ENCODE measurements around the gene NFKB1. TPM values are rescaled to one million over a fixed set of nuclear protein-coding genes. Genes with fewer than 3 reads are reported as not detected.

NFKB1 gene
- total and polyA plus RNA-seq, 10 of the 15 experiments (the other 5 are each of a cell fraction or from before 2014, with no cell fraction given): 8.7 to 110 (median 57.3) TPM

DNA sequence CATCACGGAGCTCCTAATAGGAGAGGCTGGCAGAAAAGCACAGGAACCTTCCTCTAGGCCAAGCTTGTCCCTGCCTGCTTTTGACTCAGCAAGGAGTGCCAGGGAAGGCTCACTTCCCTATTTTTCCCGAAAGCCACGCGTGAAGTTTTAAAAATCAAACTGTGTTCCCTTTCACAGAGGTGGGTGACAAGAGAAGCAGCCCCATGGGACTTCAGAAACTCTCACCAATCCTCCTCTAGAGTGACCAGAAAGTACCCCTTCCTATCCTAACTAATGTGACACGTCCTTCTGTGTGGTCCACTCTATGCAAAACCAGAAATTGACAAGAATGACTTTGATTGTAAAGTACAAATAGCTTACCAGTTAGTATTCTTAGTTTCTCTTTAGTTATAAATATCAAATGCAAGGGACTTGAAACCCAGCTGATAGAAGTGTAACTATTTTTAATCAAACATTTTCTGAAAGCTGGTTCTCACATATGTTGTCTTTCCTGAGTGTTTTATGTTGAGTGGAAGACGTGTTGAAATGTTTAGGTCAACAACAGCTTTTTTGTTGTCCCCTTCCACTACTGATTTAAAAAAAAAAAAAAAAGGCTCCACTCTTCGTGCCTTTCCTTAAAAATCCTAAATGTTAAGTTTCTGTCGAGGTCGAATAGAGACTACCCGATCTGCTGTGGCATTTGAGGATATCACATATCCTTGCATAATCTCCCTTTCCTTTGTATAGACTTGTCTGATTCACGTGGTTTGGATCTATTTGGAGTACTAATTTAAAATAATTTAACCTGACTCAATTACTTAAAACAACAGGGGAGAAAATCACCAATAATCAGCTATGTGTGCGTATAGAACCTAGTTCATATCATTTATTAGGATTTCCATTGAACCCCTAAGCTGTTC lies 42.1 kb downstream of the NFKB1 start (continued):
- TF ChIP-seq HDGF (IDR thresholded peaks at IDR 0.05) (no peak), MTA2 (IDR thresholded peaks at IDR 0.05; ENCODE audit: low read depth) (peak; percentile 91), PAX5 (IDR thresholded peaks at IDR 0.05; ENCODE audit: borderline replicate concordance, low read depth, low read length) (0 out of 2 replicates have a peak, but pooled peaks have one; percentile 40), RAD21 (IDR thresholded peaks at IDR 0.05; ENCODE audit: insufficient read depth, low read depth, low read length) (no peak), KDM1A (IDR thresholded peaks at IDR 0.05; ENCODE audit: borderline replicate concordance) (no peak), E2F4 (IDR thresholded peaks at IDR 0.05; ENCODE audit: low read depth, low read length) (no peak), EP300 (IDR thresholded peaks at IDR 0.05; ENCODE audit: borderline replicate concordance in 1 of 2, control insufficient read depth in 1 of 2, low read depth in 2 of 2, low read length in 2 of 2) (peak in 1 of 2 experiments; percentile 78; a peak in 3 of 4 replicates), MLLT1 (IDR thresholded peaks at IDR 0.05) (peak; percentile 34; the same call in 1 of the 2 replicates), ESRRA (IDR thresholded peaks at IDR 0.05; ENCODE audit: low read length) (no peak)
- TF ChIP-seq, protein P1, sequence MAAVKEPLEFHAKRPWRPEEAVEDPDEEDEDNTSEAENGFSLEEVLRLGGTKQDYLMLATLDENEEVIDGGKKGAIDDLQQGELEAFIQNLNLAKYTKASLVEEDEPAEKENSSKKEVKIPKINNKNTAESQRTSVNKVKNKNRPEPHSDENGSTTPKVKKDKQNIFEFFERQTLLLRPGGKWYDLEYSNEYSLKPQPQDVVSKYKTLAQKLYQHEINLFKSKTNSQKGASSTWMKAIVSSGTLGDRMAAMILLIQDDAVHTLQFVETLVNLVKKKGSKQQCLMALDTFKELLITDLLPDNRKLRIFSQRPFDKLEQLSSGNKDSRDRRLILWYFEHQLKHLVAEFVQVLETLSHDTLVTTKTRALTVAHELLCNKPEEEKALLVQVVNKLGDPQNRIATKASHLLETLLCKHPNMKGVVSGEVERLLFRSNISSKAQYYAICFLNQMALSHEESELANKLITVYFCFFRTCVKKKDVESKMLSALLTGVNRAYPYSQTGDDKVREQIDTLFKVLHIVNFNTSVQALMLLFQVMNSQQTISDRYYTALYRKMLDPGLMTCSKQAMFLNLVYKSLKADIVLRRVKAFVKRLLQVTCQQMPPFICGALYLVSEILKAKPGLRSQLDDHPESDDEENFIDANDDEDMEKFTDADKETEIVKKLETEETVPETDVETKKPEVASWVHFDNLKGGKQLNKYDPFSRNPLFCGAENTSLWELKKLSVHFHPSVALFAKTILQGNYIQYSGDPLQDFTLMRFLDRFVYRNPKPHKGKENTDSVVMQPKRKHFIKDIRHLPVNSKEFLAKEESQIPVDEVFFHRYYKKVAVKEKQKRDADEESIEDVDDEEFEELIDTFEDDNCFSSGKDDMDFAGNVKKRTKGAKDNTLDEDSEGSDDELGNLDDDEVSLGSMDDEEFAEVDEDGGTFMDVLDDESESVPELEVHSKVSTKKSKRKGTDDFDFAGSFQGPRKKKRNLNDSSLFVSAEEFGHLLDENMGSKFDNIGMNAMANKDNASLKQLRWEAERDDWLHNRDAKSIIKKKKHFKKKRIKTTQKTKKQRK (IDR thresholded peaks at IDR 0.05; ENCODE audit: low read depth, low read length): no peak
- TF ChIP-seq, protein P2, sequence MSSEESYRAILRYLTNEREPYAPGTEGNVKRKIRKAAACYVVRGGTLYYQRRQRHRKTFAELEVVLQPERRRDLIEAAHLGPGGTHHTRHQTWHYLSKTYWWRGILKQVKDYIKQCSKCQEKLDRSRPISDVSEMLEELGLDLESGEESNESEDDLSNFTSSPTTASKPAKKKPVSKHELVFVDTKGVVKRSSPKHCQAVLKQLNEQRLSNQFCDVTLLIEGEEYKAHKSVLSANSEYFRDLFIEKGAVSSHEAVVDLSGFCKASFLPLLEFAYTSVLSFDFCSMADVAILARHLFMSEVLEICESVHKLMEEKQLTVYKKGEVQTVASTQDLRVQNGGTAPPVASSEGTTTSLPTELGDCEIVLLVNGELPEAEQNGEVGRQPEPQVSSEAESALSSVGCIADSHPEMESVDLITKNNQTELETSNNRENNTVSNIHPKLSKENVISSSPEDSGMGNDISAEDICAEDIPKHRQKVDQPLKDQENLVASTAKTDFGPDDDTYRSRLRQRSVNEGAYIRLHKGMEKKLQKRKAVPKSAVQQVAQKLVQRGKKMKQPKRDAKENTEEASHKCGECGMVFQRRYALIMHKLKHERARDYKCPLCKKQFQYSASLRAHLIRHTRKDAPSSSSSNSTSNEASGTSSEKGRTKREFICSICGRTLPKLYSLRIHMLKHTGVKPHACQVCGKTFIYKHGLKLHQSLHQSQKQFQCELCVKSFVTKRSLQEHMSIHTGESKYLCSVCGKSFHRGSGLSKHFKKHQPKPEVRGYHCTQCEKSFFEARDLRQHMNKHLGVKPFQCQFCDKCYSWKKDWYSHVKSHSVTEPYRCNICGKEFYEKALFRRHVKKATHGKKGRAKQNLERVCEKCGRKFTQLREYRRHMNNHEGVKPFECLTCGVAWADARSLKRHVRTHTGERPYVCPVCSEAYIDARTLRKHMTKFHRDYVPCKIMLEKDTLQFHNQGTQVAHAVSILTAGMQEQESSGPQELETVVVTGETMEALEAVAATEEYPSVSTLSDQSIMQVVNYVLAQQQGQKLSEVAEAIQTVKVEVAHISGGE (CRISPR knock-in tag; IDR thresholded peaks at IDR 0.05): no peak
- TF ChIP-seq, protein P3, sequence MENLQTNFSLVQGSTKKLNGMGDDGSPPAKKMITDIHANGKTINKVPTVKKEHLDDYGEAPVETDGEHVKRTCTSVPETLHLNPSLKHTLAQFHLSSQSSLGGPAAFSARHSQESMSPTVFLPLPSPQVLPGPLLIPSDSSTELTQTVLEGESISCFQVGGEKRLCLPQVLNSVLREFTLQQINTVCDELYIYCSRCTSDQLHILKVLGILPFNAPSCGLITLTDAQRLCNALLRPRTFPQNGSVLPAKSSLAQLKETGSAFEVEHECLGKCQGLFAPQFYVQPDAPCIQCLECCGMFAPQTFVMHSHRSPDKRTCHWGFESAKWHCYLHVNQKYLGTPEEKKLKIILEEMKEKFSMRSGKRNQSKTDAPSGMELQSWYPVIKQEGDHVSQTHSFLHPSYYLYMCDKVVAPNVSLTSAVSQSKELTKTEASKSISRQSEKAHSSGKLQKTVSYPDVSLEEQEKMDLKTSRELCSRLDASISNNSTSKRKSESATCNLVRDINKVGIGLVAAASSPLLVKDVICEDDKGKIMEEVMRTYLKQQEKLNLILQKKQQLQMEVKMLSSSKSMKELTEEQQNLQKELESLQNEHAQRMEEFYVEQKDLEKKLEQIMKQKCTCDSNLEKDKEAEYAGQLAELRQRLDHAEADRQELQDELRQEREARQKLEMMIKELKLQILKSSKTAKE (IDR thresholded peaks at IDR 0.05; ENCODE audit: low read depth, poor library complexity, severe bottlenecking): peak; percentile 60
- TF ChIP-seq, protein P4, sequence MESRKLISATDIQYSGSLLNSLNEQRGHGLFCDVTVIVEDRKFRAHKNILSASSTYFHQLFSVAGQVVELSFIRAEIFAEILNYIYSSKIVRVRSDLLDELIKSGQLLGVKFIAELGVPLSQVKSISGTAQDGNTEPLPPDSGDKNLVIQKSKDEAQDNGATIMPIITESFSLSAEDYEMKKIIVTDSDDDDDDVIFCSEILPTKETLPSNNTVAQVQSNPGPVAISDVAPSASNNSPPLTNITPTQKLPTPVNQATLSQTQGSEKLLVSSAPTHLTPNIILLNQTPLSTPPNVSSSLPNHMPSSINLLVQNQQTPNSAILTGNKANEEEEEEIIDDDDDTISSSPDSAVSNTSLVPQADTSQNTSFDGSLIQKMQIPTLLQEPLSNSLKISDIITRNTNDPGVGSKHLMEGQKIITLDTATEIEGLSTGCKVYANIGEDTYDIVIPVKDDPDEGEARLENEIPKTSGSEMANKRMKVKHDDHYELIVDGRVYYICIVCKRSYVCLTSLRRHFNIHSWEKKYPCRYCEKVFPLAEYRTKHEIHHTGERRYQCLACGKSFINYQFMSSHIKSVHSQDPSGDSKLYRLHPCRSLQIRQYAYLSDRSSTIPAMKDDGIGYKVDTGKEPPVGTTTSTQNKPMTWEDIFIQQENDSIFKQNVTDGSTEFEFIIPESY (IDR thresholded peaks at IDR 0.05): no peak
